GM20000 (cell line): ENCODE results near the gene GPR84.

Experiments used
- DNase-seq: peaks from one replicate; pipeline ENCODE4 v3.0.0; 2012; ENCODE audit warnings: low spot score
- CTCF ChIP-seq: IDR thresholded peaks from 2 replicates; pipeline ENCODE4 v1.5.1; 2012; ENCODE audit warnings: mild to moderate bottlenecking, control low read depth; ENCODE audit errors: extremely low read depth, missing control alignments

GPR84 gene

GRCh38 chr12:54352891-54353874 is 11.1 kb downstream of the GPR84 start:
- no peak for TF ChIP-seq CTCF
- DNase-seq, result no peak

GRCh38 chr12:54352022-54352531 is 12.2 kb downstream of the GPR84 start:
- DNase-seq, result no peak
- no peak for TF ChIP-seq CTCF

- TF ChIP-seq CTCF, result no peak
- no peak for DNase-seq
Observed at GRCh38 chr12:54351341-54351740, 12.9 kb downstream of the GPR84 start.

GRCh38 chr12:54350743-54351142 is 13.5 kb downstream of the GPR84 start:
- DNase-seq, result no peak
- TF ChIP-seq CTCF, result no peak

- no peak for DNase-seq
- TF ChIP-seq CTCF, result no peak
Observed at GRCh38 chr12:54349679-54350078, 14.6 kb downstream of the GPR84 start.

- TF ChIP-seq CTCF, result no peak
- DNase-seq, result no peak
Observed at GRCh38 chr12:54349036-54349435, 15.2 kb downstream of the GPR84 start.
